Activated T-cell treated with anti-CD3 and anti-CD28 coated beads, Interleukin-2, amount 50 U/mL, for 48 hours (primary cell): ENCODE measurements around the gene RHO.

Source experiments
- DNase-seq, 2 experiments: peaks; one replicate each; pipeline ENCODE4 v3.0.0-alpha.2; 2020

Gene RHO

DNA sequence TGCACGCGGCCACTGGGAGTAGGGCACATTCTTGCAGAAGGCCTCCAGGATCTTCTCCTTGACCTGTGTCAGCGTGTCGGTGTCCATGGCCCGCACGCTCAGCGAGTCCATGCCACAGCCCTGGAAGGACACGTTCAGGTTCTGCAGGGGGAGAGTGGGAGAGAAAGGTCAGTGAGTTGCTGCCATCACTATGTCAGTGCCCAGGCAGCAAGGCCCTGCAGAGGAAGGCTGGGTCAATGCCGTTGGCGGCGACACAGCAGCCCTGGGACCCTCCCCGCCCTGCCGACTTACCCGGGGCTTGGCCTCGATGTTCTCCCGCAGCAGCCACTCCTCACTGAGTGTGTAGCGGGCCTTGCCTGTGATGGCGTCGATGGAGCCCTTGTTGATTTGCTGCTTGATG is 34.4 kb downstream of the RHO start:
- no peak for DNase-seq

- DNase-seq, result no peak
These were observed 34.9 kb downstream of the RHO start for GRCh38 chr3:129563332-129563731.

DNA sequence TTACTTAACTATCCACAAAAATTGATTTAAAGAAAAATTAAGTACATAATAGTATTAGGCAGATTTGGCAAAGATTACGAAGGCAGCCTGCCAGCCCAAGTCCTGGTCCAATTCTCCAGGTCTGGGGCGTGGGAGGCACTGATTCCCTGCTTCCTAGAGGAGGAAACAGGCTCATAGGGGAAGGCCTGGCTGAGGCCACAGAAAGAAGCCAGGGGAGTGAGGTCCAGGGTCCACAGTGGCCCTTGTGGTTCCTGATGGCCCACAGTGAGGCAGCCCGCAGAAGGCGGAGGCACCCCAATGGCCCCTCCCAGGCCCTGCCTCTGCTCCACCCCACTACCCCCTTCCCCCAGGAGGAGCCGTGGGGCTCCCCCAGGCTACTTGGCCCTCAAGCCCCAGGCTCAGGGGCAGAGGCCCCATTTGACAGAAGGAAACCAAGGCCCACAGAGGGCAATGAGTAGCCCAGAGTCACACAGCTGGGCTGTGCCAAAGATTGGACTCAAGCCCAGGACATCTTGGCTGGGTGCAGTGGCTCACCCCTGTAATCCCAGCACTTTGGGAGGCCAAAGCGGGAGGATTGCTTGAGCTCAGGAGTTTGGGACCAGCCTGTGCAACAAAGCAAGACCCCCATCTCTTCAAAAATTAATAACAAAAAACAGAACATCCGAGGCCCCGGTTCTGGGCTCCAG is 35.6 kb downstream of the RHO start:
- DNase-seq, result no peak

DNA sequence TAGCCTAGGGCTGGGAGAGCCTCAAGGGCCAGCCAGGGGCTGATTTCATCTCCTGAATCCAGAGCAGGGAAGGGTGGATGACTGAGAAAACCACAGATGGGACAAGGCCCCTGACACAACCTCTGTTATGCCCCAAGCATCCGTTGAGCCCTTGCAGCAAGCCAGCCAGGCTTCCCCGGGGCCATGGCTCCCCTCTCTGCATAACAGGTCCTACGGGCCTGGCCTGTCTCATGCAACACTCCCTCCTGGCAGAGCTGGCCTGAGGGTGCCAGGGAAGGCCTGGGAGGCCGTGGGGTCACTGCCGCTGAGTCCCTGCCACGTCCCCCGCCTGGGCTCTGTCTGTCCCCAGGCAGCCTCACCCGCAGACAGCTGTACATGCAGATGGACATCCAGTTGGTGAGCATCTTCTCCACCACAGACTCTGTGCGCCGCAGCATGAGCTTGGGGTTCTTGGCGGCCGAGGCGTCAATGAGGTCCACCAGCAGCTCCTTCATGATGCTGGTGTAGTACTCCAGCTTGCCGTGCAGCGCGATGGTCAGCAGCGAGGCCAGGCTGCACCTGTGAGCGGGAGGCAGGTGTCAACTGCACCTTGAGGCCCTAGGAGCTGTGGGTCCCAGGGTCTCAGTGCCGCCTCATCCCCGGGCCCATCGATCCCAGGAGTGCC is 36.7 kb downstream of the RHO start:
- DNase-seq, result no peak

DNA sequence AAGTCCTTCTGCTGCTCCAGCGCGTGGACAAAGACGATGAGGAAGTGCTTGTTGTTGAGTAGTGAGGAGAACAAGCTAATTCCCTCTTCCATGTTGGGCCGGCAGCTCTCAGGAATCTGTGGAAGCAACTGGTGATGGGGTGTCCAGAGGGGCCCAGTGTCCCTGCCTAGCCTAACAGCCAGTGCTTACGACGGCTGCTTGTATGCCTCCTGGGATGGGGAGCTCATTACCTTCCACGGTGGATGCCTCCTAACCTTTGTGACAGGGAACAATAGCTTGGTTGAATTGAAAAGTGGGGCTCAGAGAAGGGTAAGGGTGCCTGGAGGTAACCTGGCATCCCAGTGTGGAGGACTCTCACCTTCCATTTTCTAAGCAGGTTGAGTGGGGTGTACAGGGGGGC is 37.5 kb downstream of the RHO start:
- no peak for DNase-seq

- DNase-seq, result no peak
These were observed 38.8 kb downstream of the RHO start for GRCh38 chr3:129567176-129567705.

DNA sequence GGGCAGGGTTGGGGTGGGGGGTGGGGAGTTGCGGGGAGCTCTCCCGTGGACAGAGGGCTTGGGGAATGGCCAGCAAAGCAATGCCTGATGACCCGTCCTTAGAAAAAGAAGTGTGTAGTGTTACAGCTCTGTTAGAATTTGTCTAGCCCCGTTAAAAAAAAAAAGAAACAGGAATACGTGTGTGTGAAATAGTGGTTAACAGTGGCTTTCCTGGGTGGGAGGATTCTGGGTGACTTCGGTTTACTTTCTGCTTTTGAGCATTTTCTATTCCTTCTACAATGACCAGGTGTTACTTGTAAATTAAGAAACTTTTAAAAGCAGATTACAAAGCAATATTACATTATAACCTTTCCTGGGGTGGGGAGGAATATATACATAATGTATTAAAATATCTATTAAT is 39.5 kb downstream of the RHO start:
- DNase-seq, result no peak

- DNase-seq, result no peak
These were observed 41.4 kb downstream of the RHO start for GRCh38 chr3:129569856-129570255.

DNA sequence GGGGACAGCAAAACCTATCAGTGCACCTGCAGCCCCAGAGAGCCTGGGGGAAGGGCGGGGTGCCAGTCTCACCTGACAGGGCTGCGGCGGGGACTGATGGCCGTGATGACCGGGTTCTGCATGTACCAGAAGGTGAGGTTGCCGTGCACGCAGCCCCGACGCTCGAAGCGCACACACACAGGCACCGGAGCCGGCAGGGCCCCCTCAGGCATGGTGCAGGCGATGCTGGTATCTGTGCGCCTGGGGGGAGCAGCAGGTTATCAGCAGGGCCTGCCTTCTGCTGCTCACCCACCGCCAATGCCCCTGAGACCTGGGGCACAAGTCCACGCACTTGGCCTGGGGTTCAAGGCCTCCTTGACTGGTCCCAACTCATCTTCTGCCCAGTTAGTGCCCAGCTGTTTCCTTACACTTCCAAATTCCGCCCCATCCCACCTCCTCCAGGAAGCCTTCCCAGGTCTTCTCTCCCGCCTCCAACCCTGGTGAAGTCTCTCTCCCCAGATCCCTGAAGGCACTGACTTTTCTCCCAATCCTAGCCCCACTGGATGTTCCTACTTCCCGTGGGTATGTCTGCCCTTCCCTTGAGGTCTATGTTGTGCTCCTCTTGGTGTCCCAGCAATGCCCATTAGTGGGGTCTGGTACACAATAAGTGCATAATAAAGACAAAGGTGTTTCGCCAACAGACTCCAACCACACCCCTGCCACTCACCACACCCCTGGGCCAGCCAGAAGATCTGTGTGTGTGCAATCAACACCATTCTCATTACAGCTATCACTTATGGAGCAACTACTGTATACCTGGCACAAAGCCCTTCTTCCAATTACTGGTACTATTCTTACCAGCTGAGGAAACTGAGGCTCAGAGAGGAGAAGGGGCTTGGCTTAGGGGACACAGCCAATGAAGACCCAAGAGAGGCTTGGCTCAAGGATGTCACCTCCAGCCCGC is 43.4 kb downstream of the RHO start:
- DNase-seq, result no peak

GRCh38 chr3:129572603-129573002 is 44.2 kb downstream of the RHO start:
- no peak for DNase-seq

DNA sequence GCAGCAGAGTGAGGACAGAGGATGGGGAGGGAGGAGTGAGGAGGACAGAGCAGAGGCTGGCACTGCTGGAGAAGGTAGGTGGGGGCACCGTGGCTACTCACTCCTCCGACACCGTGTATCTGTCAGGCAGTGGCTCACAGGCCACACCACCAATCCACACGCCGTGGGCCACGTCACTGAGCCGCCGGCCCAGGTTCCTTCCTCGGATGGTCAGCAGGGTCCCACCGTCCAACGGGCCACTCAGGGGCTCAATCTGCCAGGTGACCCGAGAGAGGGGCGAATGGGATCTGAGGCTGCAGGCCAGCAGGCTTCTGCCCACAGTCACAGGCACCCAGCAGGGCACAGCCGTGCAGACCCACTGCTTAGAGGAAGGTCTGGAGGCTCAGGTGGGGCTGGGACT is 45.1 kb downstream of the RHO start:
- DNase-seq, result no peak

DNA sequence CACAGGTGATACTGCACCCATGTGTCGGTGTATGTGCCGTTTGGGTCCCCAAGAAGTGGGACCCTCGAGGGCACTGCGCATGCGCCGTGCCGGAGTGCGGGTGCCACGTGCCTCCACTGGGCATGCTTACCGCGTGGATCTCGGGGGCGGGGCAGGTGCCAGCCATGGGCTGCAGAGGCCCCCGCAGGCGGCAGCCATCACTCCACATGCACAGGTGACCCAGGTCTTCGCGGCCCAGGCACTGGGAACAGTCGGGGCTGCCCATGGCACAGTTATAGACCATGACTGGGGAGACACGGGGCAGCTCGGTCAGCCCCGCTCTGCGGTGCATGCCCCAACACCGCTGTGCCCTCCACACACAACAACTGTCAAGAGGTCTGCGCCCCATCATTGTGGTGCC is 45.8 kb downstream of the RHO start:
- no peak for DNase-seq

- no peak for DNase-seq
These were observed 47.0 kb downstream of the RHO start for GRCh38 chr3:129575233-129575996.

GRCh38 chr3:129575997-129576384 is 47.6 kb downstream of the RHO start:
- no peak for DNase-seq

GRCh38 chr3:129576514-129577352 is 48.3 kb downstream of the RHO start:
- peak; percentile 54 to 56 for DNase-seq

DNA sequence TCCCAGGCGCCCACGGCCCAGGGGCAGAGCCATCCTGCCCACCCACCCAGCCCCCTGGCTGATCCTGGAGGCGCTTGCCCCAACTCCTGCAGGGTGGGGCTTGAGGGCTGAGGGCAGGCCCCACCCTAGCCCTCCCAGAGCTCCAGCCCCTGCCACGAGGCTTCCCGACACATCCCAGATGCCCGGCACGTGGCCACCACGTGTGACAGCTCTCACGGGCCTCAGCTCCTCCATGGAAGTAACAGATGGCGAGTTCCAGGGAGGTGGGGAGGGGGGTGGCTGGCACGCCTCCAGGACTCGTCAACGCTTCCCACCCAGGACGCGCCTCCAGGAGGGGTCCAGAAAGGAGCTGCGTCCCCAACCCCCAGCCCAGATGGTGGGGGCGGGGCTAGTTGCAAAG is 48.9 kb downstream of the RHO start:
- no peak for DNase-seq

GRCh38 chr3:129577925-129578786 is 49.7 kb downstream of the RHO start:
- DNase-seq, result peak in 1 of 2 experiments; percentile 35

DNA sequence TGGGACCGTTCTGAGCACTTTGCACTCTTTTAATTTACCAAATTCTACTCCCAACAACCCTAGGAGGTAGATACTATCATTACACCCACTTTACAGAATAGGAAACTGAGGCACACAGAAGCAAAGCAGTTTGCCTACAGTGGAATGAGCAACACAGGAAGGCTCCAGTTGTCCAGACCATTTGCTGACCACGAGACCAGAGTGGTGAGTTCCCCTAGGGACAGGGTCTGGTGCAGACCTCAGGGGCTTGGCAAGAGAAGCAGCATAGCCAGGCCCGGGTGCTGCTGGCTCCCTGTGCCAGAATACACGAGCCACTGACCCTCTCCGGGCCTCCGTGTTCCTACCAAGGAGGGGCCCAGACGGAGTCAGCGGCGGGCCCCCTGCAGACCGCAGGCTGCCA is 51.6 kb downstream of the RHO start:
- DNase-seq, result no peak

DNA sequence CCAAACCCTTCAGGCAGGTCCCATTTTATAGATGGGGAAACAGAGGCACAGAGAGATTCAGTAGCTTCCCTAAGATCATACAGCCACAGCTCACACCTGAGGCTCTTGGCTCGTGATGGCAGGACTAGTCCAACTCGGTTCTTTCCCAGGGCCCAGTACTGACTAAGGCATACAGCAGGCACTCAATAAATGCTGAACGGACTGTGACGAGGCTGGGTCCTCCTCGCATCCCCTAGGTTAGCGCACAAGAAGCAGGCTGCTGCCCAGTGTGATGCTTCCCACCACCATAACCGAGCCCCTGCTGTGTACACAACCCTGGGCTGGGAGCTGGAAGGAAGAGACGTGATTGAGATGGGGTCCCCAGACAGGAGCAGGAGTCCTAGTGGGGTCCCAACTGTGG is 53.2 kb downstream of the RHO start:
- DNase-seq, result no peak

DNA sequence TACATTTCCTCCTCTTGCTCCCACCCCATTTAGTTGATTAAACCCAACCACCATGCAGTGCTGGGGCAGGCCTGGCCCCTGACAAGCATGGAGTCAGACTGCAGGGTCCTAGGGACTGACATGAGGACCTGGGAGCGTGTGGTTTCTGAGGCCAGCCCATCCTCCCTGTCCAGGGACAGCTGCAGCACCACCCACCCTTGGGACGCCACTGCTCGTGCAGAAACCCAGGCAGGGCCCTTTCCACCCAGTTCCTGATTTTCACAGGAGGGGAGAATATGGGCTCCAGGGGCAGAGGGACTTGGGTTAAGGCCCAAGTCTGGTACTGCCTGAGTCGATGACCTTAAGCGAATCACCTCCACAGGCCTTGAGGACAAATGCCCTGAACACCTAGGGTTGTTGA is 54.4 kb downstream of the RHO start:
- DNase-seq, result no peak

DNA sequence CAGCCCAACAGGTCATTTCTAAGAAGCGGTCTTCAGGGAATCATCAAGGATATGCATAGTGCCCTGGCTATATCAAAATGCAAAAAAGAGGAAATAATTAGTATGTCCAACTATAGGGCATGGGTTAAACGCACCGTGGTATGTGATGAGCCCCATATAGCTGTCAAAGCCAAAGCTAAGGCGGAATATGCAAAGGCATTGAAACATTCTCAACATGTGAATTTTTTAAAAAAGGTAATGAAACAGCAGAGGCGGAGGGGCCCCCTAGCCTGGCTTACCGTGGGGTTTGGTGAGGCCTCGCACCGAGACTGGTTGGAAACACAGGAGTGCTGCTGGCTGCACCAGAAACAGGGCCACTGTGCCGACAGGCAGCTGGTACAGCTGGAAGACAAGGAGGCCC is 54.9 kb downstream of the RHO start:
- DNase-seq, result no peak
